Calu3 (cell line): ENCODE results near the gene MAGEB17. TPM values are rescaled to one million over a fixed set of nuclear protein-coding genes. Genes with fewer than 3 reads are reported as not detected.
"Not testable (repeated sequence)": the region's sequence is repeated elsewhere in the genome, so short reads cannot be mapped to it uniquely, and the experiment has no call there.

Experiments
- BruUV-seq: library from RNA; stranded (reverse); fragments of 400-500 nt; replicated peaks from 2 replicates; lab custom pipeline; 2021; lab: Mats Ljungman, UMichigan
- CTCF ChIA-PET: fragments of 300-600 bp; sonication (Branson Sonifier 250); formaldehyde crosslinking; loops from one replicate; lab custom pipeline; 2022; ENCODE audit warnings: antibody characterized with exemption; lab: Charles Lee
- DNase-seq: peaks from one replicate; pipeline ENCODE4 v3.0.0; 2022
- H3K27ac Mint-ChIP-seq: one replicate; pipeline ENCODE4 v1.8.0; 2022; ENCODE audit warnings: mixed read lengths; ENCODE audit not compliant: unreplicated experiment
- H3K27me3 Mint-ChIP-seq: one replicate; pipeline ENCODE4 v1.8.0; 2022; ENCODE audit warnings: mixed read lengths; ENCODE audit not compliant: unreplicated experiment
- H3K36me3 Mint-ChIP-seq: one replicate; pipeline ENCODE4 v1.8.0; 2022; ENCODE audit warnings: mild to moderate bottlenecking, moderate library complexity, mixed read lengths; ENCODE audit not compliant: insufficient read depth, unreplicated experiment
- H3K4me1 Mint-ChIP-seq: one replicate; pipeline ENCODE4 v1.8.0; 2022; ENCODE audit warnings: mild to moderate bottlenecking, low read depth, mixed read lengths; ENCODE audit not compliant: unreplicated experiment
- H3K4me3 Mint-ChIP-seq: one replicate; pipeline ENCODE4 v1.8.0; 2022; ENCODE audit warnings: mild to moderate bottlenecking, low read depth, moderate library complexity, mixed read lengths; ENCODE audit not compliant: unreplicated experiment
- H3K9me3 Mint-ChIP-seq: one replicate; pipeline ENCODE4 v1.8.0; 2022; ENCODE audit warnings: low read depth, mixed read lengths; ENCODE audit not compliant: unreplicated experiment
- intact Hi-C: fragments of 100-400 bp; cut with micrococcal nuclease; formaldehyde crosslinking; loops from one replicate; pipeline ENCODE4 v1.10.0; 2022; ENCODE audit not compliant: unreplicated experiment
- total RNA-seq: library from RNA; stranded (reverse); gene quantifications from 2 replicates; pipeline ENCODE4 v1.2.3, GENCODE V29; 2022
- TF ChIP-seq, protein P1 (sequence below): fragments of 200-600 bp; IDR thresholded peaks from one replicate; pipeline ENCODE4 v1.8.0; 2022; ENCODE audit warnings: antibody characterized with exemption; ENCODE audit not compliant: unreplicated experiment

MAGEB17 gene
- total RNA-seq, 1 experiment from 2014 or later = not detected

DNA sequence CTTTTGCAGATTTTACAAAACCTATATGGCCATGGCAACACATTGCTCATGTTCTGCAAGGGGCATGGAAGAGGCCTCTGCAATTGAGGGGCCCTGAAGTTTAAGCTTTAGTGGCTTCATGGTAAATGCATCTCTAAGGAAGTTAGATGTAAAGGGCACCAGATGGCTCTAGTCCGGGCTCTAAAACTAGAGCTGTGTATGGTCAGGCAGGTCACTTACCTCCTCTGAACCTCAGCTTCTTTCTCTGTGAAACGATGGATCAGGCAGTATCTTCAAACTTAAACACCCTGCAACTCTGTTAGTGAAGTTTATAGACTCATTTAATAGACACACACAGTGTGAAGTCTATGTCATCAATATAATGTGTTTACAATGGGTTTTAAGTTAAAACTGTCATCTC is 10.0 kb downstream of the MAGEB17 start:
- intact Hi-C loops = no loop called here
- H3K4me3 Mint-ChIP-seq = no peak overlapping the region
- no peaks in the 10 kb centered on the region for H3K36me3 Mint-ChIP-seq
- CTCF ChIA-PET = no interaction called here
- H3K27me3 Mint-ChIP-seq = no peaks in the 10 kb centered on the region
- no peaks in the 10 kb centered on the region for H3K4me1 Mint-ChIP-seq
- H3K9me3 Mint-ChIP-seq = no peaks in the 10 kb centered on the region
- H3K27ac Mint-ChIP-seq = no peak overlapping the region
- DNase-seq = no peak
- no TSS peak for BruUV-seq
- TF ChIP-seq, protein P1, sequence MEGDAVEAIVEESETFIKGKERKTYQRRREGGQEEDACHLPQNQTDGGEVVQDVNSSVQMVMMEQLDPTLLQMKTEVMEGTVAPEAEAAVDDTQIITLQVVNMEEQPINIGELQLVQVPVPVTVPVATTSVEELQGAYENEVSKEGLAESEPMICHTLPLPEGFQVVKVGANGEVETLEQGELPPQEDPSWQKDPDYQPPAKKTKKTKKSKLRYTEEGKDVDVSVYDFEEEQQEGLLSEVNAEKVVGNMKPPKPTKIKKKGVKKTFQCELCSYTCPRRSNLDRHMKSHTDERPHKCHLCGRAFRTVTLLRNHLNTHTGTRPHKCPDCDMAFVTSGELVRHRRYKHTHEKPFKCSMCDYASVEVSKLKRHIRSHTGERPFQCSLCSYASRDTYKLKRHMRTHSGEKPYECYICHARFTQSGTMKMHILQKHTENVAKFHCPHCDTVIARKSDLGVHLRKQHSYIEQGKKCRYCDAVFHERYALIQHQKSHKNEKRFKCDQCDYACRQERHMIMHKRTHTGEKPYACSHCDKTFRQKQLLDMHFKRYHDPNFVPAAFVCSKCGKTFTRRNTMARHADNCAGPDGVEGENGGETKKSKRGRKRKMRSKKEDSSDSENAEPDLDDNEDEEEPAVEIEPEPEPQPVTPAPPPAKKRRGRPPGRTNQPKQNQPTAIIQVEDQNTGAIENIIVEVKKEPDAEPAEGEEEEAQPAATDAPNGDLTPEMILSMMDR = no peak

GRCh38 chrX:16183843-16184242 is 16.6 kb downstream of the MAGEB17 start:
- H3K27ac Mint-ChIP-seq, CTCF ChIA-PET, intact Hi-C loops, DNase-seq, H3K4me3 Mint-ChIP-seq, H3K27me3 Mint-ChIP-seq, H3K9me3 Mint-ChIP-seq, BruUV-seq: not testable (repeated sequence)
- H3K4me1 Mint-ChIP-seq = peaks cover 18% of the 10 kb centered on the region
- H3K36me3 Mint-ChIP-seq = peaks cover 13% of the 10 kb centered on the region

- CTCF ChIA-PET = no interaction called here
- Mint-ChIP-seq H3K9me3 (peaks cover 3% of the 10 kb centered on the region), H3K27me3 (no peaks in the 10 kb centered on the region), H3K4me3 (no peak overlapping the region), H3K27ac (peak overlapping the region; percentile 91), H3K4me1 (peaks cover 26% of the 10 kb centered on the region), H3K36me3 (peaks cover 13% of the 10 kb centered on the region)
- TF ChIP-seq, protein P1 = no peak
- peak; percentile 24 for DNase-seq
- intact Hi-C loops = no loop called here
- no TSS peak for BruUV-seq
Measured at GRCh38 chrX:16185725-16186136, 18.4 kb downstream of the MAGEB17 start.

DNA sequence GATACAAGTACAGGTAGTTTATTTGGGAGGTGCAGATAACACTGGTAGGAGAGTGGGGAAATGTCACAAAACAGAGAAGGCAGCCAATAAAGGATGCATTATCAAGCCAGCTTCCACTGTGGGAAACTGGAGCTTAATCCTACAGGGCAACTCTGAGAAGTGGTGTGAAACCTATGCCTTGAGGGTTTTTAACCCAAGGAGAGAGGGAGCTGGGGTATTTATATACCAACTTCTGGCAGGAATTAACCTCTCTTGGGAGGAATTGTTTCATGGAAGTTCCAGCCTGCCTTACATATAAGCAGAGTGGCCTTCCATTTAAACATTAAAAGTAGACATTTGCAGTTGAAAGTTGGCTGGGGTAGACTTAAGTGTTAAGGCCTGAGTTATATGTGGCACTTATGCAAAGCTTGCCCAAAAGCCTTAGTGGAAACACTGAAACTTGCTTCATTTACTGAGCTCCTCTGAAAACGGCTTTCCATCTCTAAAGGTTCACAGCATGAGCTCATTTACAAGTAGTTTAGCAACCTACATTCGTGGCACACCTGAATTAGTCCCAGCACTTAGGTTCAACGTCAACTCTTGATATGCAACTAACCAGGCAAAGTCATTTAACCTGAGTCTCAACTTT is 19.2 kb downstream of the MAGEB17 start:
- CTCF ChIA-PET = no interaction called here
- TF ChIP-seq, protein P1 = no peak
- peaks cover 30% of the 10 kb centered on the region for H3K4me1 Mint-ChIP-seq
- H3K4me3 Mint-ChIP-seq = no peak overlapping the region
- intact Hi-C loops = no loop called here
- H3K9me3 Mint-ChIP-seq = peaks cover 3% of the 10 kb centered on the region
- H3K27ac Mint-ChIP-seq = peak overlapping the region; percentile 91
- H3K27me3 Mint-ChIP-seq = no peaks in the 10 kb centered on the region
- peaks cover 13% of the 10 kb centered on the region for H3K36me3 Mint-ChIP-seq
- DNase-seq = no peak
- BruUV-seq = no TSS peak
